Cardiac muscle cell (in vitro differentiated cells and primary cell): ENCODE measurements around the gene GPR55. TPM values are rescaled to one million over a fixed set of nuclear protein-coding genes. Genes with fewer than 3 reads are reported as not detected.

Experiments used
- DNase-seq, 2 donors: peaks; one replicate each; pipeline versions ENCODE4 v3.0.0 to v3.0.0-alpha.2; 2010 to 2017; ENCODE audit warnings: low read depth in 1 of 2, low spot score in 1 of 2
- H3K27ac ChIP-seq: fragments of 200-600 bp; sonication (generic); 2 replicates; pipeline ENCODE4 v1.5.1; 2016
- H3K27me3 ChIP-seq: fragments of 200-600 bp; sonication (generic); 2 replicates; pipeline ENCODE4 v1.6.0; 2016; ENCODE audit warnings: control low read depth
- H3K36me3 ChIP-seq: fragments of 200-600 bp; sonication (generic); 2 replicates; pipeline ENCODE4 v1.5.1; 2016; ENCODE audit warnings: control low read depth
- H3K4me1 ChIP-seq: fragments of 200-600 bp; sonication (generic); 2 replicates; pipeline ENCODE4 v1.8.1; 2017; ENCODE audit warnings: low read depth, mild to moderate bottlenecking, mixed run types
- H3K4me3 ChIP-seq: fragments of 200-600 bp; sonication (generic); 2 replicates; pipeline ENCODE4 v1.5.1; 2016; ENCODE audit warnings: mild to moderate bottlenecking
- H3K9me3 ChIP-seq: fragments of 200-600 bp; sonication (generic); 2 replicates; pipeline ENCODE4 v1.5.1; 2017; ENCODE audit warnings: low read depth, mild to moderate bottlenecking, control low read depth
- CTCF ChIP-seq: IDR thresholded peaks from 2 replicates; pipeline ENCODE4 v1.5.1; 2012; ENCODE audit warnings: low read depth, mild to moderate bottlenecking, low read length
- polyA plus RNA-seq: library from polyadenylated mRNA; unstranded; fragments of >200 nt; fragmentation: Nextera tagmentation; extraction: Ambion mirVana; gene quantifications from 2 replicates; pipeline ENCODE4 v1.2.1, GENCODE V29; 2016
- total RNA-seq: library from RNA; depleted of rRNA; stranded (reverse); fragments of >200 nt; gene quantifications from 2 replicates; pipeline ENCODE4 v1.2.3, GENCODE V29; 2016

GPR55 gene
- total and polyA plus RNA-seq, 2 experiments from 2014 or later: not detected

- Histone ChIP-seq H3K27me3 (peaks cover 19% of the 10 kb centered on the region), H3K9me3 (no peaks in the 10 kb centered on the region), H3K27ac (no peak overlapping the region), H3K4me3 (peak overlapping the region; percentile 24), H3K4me1 (no peaks in the 10 kb centered on the region), H3K36me3 (no peaks in the 10 kb centered on the region)
- no peak for DNase-seq
- TF ChIP-seq CTCF: no peak
Observed at GRCh38 chr2:230957756-230958391, 32.8 kb upstream of the GPR55 start.

- Histone ChIP-seq H3K4me1 (no peaks in the 10 kb centered on the region), H3K27me3 (peaks cover 19% of the 10 kb centered on the region), H3K4me3 (peak overlapping the region; percentile 24), H3K36me3 (no peaks in the 10 kb centered on the region), H3K27ac (no peak overlapping the region), H3K9me3 (no peaks in the 10 kb centered on the region)
- TF ChIP-seq CTCF: no peak
- peak; percentile 54 to 65 for DNase-seq
Observed at GRCh38 chr2:230956827-230957755, 32.0 kb upstream of the GPR55 start.

GRCh38 chr2:230955163-230955737, 30.2 kb upstream of the GPR55 start:
- DNase-seq: no peak
- Histone ChIP-seq H3K36me3 (no peaks in the 10 kb centered on the region), H3K4me1 (peaks cover 9% of the 10 kb centered on the region), H3K27me3 (peaks cover 19% of the 10 kb centered on the region), H3K4me3 (no peak overlapping the region), H3K27ac (no peak overlapping the region), H3K9me3 (no peaks in the 10 kb centered on the region)
- TF ChIP-seq CTCF: no peak

GRCh38 chr2:230954746-230955145, 29.7 kb upstream of the GPR55 start:
- Histone ChIP-seq H3K27ac (no peak overlapping the region), H3K36me3 (no peaks in the 10 kb centered on the region), H3K9me3 (no peaks in the 10 kb centered on the region), H3K4me1 (peaks cover 9% of the 10 kb centered on the region), H3K4me3 (no peak overlapping the region), H3K27me3 (peaks cover 19% of the 10 kb centered on the region)
- DNase-seq: no peak
- no peak for TF ChIP-seq CTCF

GRCh38 chr2:230953845-230954244, 28.8 kb upstream of the GPR55 start:
- no peak overlapping the region for H3K27ac ChIP-seq
- peaks cover 9% of the 10 kb centered on the region for H3K4me1 ChIP-seq
- DNase-seq: no peak
- peaks cover 18% of the 10 kb centered on the region for H3K27me3 ChIP-seq
- H3K36me3 ChIP-seq: no peaks in the 10 kb centered on the region
- TF ChIP-seq CTCF: no peak
- H3K9me3 ChIP-seq: no peaks in the 10 kb centered on the region
- H3K4me3 ChIP-seq: no peak overlapping the region
